GM12878 (cell line): Measurements from ENCODE around the gene ERN1. TPM values are rescaled to one million over a fixed set of nuclear protein-coding genes. Genes with fewer than 3 reads are reported as not detected.
A peak's percentile ranks its signal among the peaks of the same experiment; 100 is the strongest.

Experiments
- ATAC-seq: fragments of 200-7000 bp; cut with Tn5 transposase; 3 replicates; pipeline ENCODE4 v1.9.1; 2020; ENCODE audit warnings: mild to moderate bottlenecking, moderate library complexity
- BruUV-seq: library from RNA; stranded (reverse); fragments of 400-500 nt; replicated peaks from 2 replicates; lab custom pipeline; 2021; lab: Mats Ljungman, UMichigan
- CTCF ChIA-PET: fragments of 300-600 bp; sonication (Branson Sonifier 250); formaldehyde crosslinking; extraction: SDS; loops from one replicate; lab custom pipeline; 2021; ENCODE audit warnings: inconsistent platforms; lab: Yijun Ruan, JAX
- POLR2A ChIA-PET: fragments of 350-600 bp; formaldehyde crosslinking; extraction: SDS; loops from one replicate; lab custom pipeline; 2021; ENCODE audit warnings: inconsistent platforms; lab: Charles Lee
- RAD21 ChIA-PET: fragments of 300-600 bp; sonication (Branson Sonifier 250); formaldehyde crosslinking; loops from one replicate; lab custom pipeline; 2023; ENCODE audit warnings: antibody characterized with exemption; ENCODE audit not compliant: unreplicated experiment; lab: Charles Lee
- SMC1A ChIA-PET: fragments of 300-600 bp; sonication (Branson Sonifier 250); formaldehyde crosslinking; loops from one replicate; lab custom pipeline; 2023; ENCODE audit not compliant: unreplicated experiment, uncharacterized antibody; lab: Charles Lee
- DNase-seq: peaks from one replicate; pipeline ENCODE4 v3.0.0-alpha.2; 2011; ENCODE audit warnings: low read depth, low spot score
- FAIRE-seq: peaks from 3 replicates; lab custom pipeline; 2011; peaks lifted over from hg19 to GRCh38; lab: Jason Lieb, UNC
- H2AFZ ChIP-seq: 2 replicates; pipeline ENCODE4 v1.6.0; 2011; ENCODE audit warnings: low read depth, low read length, control low read depth; ENCODE audit not compliant: control insufficient read depth
- H3K27ac ChIP-seq: 2 replicates; pipeline ENCODE4 v1.5.1; 2011; ENCODE audit warnings: control low read depth; ENCODE audit not compliant: control insufficient read depth, insufficient read depth
- H3K27me3 ChIP-seq, 2 experiments: replicated peaks in 1 of 2; 2 replicates each; pipeline versions ENCODE4 v1.6.0 to v1.6.1; 2011; ENCODE audit warnings: low read length in 1 of 2; ENCODE audit not compliant: control insufficient read depth in 2 of 2, insufficient read depth in 2 of 2
- H3K36me3 ChIP-seq, 2 experiments: 2 replicates each; pipeline ENCODE4 v1.5.1; 2011; ENCODE audit warnings: low read length in 1 of 2; ENCODE audit not compliant: control insufficient read depth in 2 of 2, insufficient read depth in 2 of 2
- H3K4me1 ChIP-seq: 2 replicates; pipeline ENCODE4 v1.6.1; 2011; ENCODE audit warnings: mild to moderate bottlenecking, low read length, moderate library complexity, mixed read lengths; ENCODE audit not compliant: control insufficient read depth, insufficient read depth
- H3K4me2 ChIP-seq: 2 replicates; pipeline ENCODE4 v1.6.0; 2011; ENCODE audit warnings: control low read depth; ENCODE audit not compliant: control insufficient read depth, insufficient read depth
- H3K4me3 ChIP-seq: fragments of 200-600 bp; sonication (generic); 2 replicates; pipeline ENCODE4 v1.5.1; 2016
- H3K79me2 ChIP-seq: 2 replicates; pipeline ENCODE4 v1.6.0; 2011; ENCODE audit warnings: low read length; ENCODE audit not compliant: control insufficient read depth, insufficient read depth
- H3K9ac ChIP-seq: 2 replicates; pipeline ENCODE4 v1.8.0; 2011; ENCODE audit warnings: low read length, control low read depth, mixed read lengths; ENCODE audit not compliant: control insufficient read depth, insufficient read depth
- H3K9me3 ChIP-seq: replicated peaks from 3 replicates; pipeline ENCODE4 v1.5.1; 2011; ENCODE audit warnings: mild to moderate bottlenecking, low read length; ENCODE audit not compliant: control insufficient read depth, insufficient read depth
- H4K20me1 ChIP-seq: 2 replicates; pipeline ENCODE4 v1.6.0; 2011; ENCODE audit not compliant: control insufficient read depth, insufficient read depth
- BCL11A ChIP-seq: IDR thresholded peaks from 2 replicates; pipeline ENCODE4 v1.6.1; 2011; ENCODE audit warnings: low read depth, low read length
- CBFB ChIP-seq: IDR thresholded peaks from 2 replicates; pipeline ENCODE4 v1.6.1; 2016; ENCODE audit warnings: antibody characterized with exemption, low read depth
- EZH2 ChIP-seq: IDR thresholded peaks from 2 replicates; pipeline ENCODE4 v1.6.1; 2012; ENCODE audit warnings: low read depth, mild to moderate bottlenecking, control low read depth, inconsistent platforms, low read length, borderline replicate concordance; ENCODE audit not compliant: control insufficient read depth
- FOXK2 ChIP-seq: fragments of 450-650 bp; IDR thresholded peaks from 2 replicates; pipeline ENCODE4 v1.6.1; 2017; ENCODE audit warnings: mild to moderate bottlenecking, moderate library complexity
- KLF5 ChIP-seq: fragments of 450-650 bp; IDR thresholded peaks from 2 replicates; pipeline ENCODE4 v1.6.1; 2014; ENCODE audit warnings: mild to moderate bottlenecking; ENCODE audit not compliant: partially characterized antibody
- NFYB ChIP-seq: IDR thresholded peaks from 2 replicates; pipeline ENCODE4 v1.6.1; 2011; ENCODE audit warnings: low read depth, mild to moderate bottlenecking, low read length, improper control_type of control experiment, moderate library complexity; ENCODE audit not compliant: insufficient read depth
- POLR2AphosphoS2 ChIP-seq: IDR thresholded peaks from 2 replicates; pipeline ENCODE4 v1.6.1; 2011; ENCODE audit warnings: low read depth, mild to moderate bottlenecking, low read length, improper control_type of control experiment, moderate library complexity
- RELA ChIP-seq: fragments of 450-650 bp; IDR thresholded peaks from 2 replicates; pipeline ENCODE4 v1.8.0; 2014; ENCODE audit warnings: borderline replicate concordance; ENCODE audit not compliant: partially characterized antibody
- SP1 ChIP-seq: IDR thresholded peaks from one replicate; pipeline ENCODE4 v1.6.1; 2011; ENCODE audit warnings: low read depth, low read length
- SREBF2 ChIP-seq: IDR thresholded peaks from 2 replicates; pipeline ENCODE4 v1.6.1; 2012; ENCODE audit warnings: mild to moderate bottlenecking, low read length
- TAF1 ChIP-seq: IDR thresholded peaks from 2 replicates; pipeline ENCODE4 v1.6.1; 2011; ENCODE audit warnings: mild to moderate bottlenecking, low read depth, low read length, borderline replicate concordance
- ZBTB33 ChIP-seq: fragments of 450-650 bp; IDR thresholded peaks from 2 replicates; pipeline ENCODE4 v1.6.1; 2017; ENCODE audit warnings: mild to moderate bottlenecking
- ZZZ3 ChIP-seq: IDR thresholded peaks from 2 replicates; pipeline ENCODE4 v1.6.1; 2011; ENCODE audit warnings: low read depth; ENCODE audit not compliant: control insufficient read depth, insufficient read length
- WGBS: methylation state at CpG from one replicate; pipeline ENCODE4 v1.1.6; 2016; ENCODE audit warnings: low lambda C conversion rate; ENCODE audit not compliant: insufficient replicate concordance, insufficient coverage; ENCODE audit errors: missing lambda C conversion rate; 5-methylcytosine and 5-hydroxymethylcytosine counted together
- in situ Hi-C: fragments of 300-500 bp; cut with MboI; formaldehyde crosslinking; loops from 9 replicates; pipeline ENCODE4 v1.14.3; 2018; ENCODE audit warnings: mixed read lengths
- intact Hi-C: fragments of 100-400 bp; cut with micrococcal nuclease; formaldehyde crosslinking; loops from one replicate; pipeline ENCODE4 v1.14.2; 2022; ENCODE audit not compliant: unreplicated experiment
- polyA plus RNA-seq, 11 experiments: library from polyadenylated mRNA; depleted of rRNA in 4 of 11; unstranded in 6 of 11; stranded (reverse) in 5 of 11; fragments of >200 nt; fragmentation: Nextera tagmentation in 4 of 11; fragmentation: Illumina TruSeq in 1 of 11; extraction: Ambion mirVana in 4 of 11; extraction: Trizol in 1 of 11; gene quantifications; 1 replicate in 1 of 11; 2 replicates in 10 of 11; pipeline versions ENCODE4 v1.2.1 to v1.2.3, GENCODE V29; 2011 to 2016; ENCODE audit warnings: inconsistent platforms in 2 of 11, missing spikeins in 2 of 11, low read depth in 1 of 11
- total RNA-seq, 4 experiments: library from RNA; depleted of rRNA in 3 of 4; stranded (reverse); fragments of >200 nt in 3 of 4; fragmentation: Illumina TruSeq in 1 of 4; extraction: Trizol in 1 of 4; gene quantifications; 2 replicates each; pipeline versions ENCODE4 v1.2.1 to v1.2.3, GENCODE V29; 2013 to 2021
- TF ChIP-seq, protein P1 (sequence below): fragments of 450-650 bp; IDR thresholded peaks from 2 replicates; pipeline ENCODE4 v1.6.1; 2014; ENCODE audit warnings: mild to moderate bottlenecking
- TF ChIP-seq, protein P2 (sequence below): IDR thresholded peaks from 2 replicates; pipeline ENCODE4 v1.6.1; 2011; ENCODE audit warnings: borderline replicate concordance, low read depth, mild to moderate bottlenecking, moderate library complexity, low read length; ENCODE audit not compliant: insufficient read depth, poor library complexity, severe bottlenecking

The ERN1 gene
- total and polyA plus RNA-seq, 10 of the 15 experiments (the other 5 are each of a cell fraction or from before 2014, with no cell fraction given) = 2.6 to 19.2 (median 7.6) TPM

GRCh38 chr17:64131606-64132270 is 1.8 kb upstream of the ERN1 start:
- Histone ChIP-seq H3K9ac (peak overlapping the region; percentile 28; the same call in 1 of the 2 replicates), H3K4me3 (0 out of 2 replicates have a peak overlapping the region, but pooled peaks have one; percentile 4), H3K9me3 (no peaks in the 10 kb centered on the region), H4K20me1 (no peaks in the 10 kb centered on the region), H3K4me1 (peaks cover 32% of the 10 kb centered on the region), H3K36me3 (no peaks in the 10 kb centered on the region), H3K27me3 (no peaks in the 10 kb centered on the region), H2AFZ (peak overlapping the region; percentile 34; the same call in 1 of the 2 replicates), H3K27ac (peak overlapping the region; percentile 83), H3K79me2 (peaks cover 29% of the 10 kb centered on the region), H3K4me2 (peak overlapping the region; percentile 65)
- BruUV-seq = no TSS peak
- CTCF ChIA-PET = interaction anchor here (0.8 to 9.7 kb wide), 28 partner anchors 9 to 216 kb away, joined by 3 to 915 read pairs (median 8); partner anchors contain the start of genes CD79B, CSHL1, GH1 and ICAM2
- ATAC-seq (peak; percentile 16), FAIRE-seq (peak; percentile 74), DNase-seq (no peak)
- RAD21 ChIA-PET = interaction anchor here (0.6 to 14.4 kb wide), 28 partner anchors 8 to 326 kb away, joined by 3 to 507 read pairs (median 6); partner anchors contain the start of genes CD79B, GH1 and ICAM2
- POLR2A ChIA-PET = interaction anchor here (0.6 to 6.6 kb wide), 22 partner anchors 12 to 227 kb away, joined by 3 to 86 read pairs (median 8); partner anchors contain the start of genes CD79B, GH1 and ICAM2
- SMC1A ChIA-PET = interaction anchor here (0.6 to 11.2 kb wide), 28 partner anchors 9 to 292 kb away, joined by 3 to 570 read pairs (median 6); partner anchors contain the start of genes CSHL1, GH1 and ICAM2
- intact Hi-C loops = loop anchor here (2.0 kb wide), 3 partner anchors 69 to 221 kb away; partner anchors contain the start of genes CSHL1 and GH1
- 16% methylated on average over 5 of the region's 5 CpGs for WGBS
- in situ Hi-C loops = loop anchor here (5.0 kb wide), 2 partner anchors 104 to 209 kb away; no protein-coding TSS in a partner anchor
- TF ChIP-seq CBFB = no peak
- TF ChIP-seq ZZZ3 = no peak
- peak; percentile 5 for TF ChIP-seq RELA
- no peak for TF ChIP-seq EZH2
- TF ChIP-seq ZBTB33 = no peak
- TF ChIP-seq SREBF2 = no peak
- TF ChIP-seq, protein P1, sequence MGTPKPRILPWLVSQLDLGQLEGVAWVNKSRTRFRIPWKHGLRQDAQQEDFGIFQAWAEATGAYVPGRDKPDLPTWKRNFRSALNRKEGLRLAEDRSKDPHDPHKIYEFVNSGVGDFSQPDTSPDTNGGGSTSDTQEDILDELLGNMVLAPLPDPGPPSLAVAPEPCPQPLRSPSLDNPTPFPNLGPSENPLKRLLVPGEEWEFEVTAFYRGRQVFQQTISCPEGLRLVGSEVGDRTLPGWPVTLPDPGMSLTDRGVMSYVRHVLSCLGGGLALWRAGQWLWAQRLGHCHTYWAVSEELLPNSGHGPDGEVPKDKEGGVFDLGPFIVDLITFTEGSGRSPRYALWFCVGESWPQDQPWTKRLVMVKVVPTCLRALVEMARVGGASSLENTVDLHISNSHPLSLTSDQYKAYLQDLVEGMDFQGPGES = no peak
- TF ChIP-seq SP1 = no peak
- no peak for TF ChIP-seq POLR2AphosphoS2
- no peak for TF ChIP-seq FOXK2
- no peak for TF ChIP-seq TAF1
- TF ChIP-seq, protein P2, sequence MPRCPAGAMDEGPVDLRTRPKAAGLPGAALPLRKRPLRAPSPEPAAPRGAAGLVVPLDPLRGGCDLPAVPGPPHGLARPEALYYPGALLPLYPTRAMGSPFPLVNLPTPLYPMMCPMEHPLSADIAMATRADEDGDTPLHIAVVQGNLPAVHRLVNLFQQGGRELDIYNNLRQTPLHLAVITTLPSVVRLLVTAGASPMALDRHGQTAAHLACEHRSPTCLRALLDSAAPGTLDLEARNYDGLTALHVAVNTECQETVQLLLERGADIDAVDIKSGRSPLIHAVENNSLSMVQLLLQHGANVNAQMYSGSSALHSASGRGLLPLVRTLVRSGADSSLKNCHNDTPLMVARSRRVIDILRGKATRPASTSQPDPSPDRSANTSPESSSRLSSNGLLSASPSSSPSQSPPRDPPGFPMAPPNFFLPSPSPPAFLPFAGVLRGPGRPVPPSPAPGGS = no peak
- TF ChIP-seq NFYB = no peak
- TF ChIP-seq KLF5 = no peak
- no peak for TF ChIP-seq BCL11A
